ENCODE measurements around the gene G0S2.

G0S2 gene

GRCh38 chr1:209674957-209675564 lies at the start of gene G0S2:
TSS of gene G0S2 (plus strand) at chr1:209675412. CDS start at chr1:209675685, 273 bp downstream.
- ATAC-seq = peak; percentile 27 to 42

DNA sequence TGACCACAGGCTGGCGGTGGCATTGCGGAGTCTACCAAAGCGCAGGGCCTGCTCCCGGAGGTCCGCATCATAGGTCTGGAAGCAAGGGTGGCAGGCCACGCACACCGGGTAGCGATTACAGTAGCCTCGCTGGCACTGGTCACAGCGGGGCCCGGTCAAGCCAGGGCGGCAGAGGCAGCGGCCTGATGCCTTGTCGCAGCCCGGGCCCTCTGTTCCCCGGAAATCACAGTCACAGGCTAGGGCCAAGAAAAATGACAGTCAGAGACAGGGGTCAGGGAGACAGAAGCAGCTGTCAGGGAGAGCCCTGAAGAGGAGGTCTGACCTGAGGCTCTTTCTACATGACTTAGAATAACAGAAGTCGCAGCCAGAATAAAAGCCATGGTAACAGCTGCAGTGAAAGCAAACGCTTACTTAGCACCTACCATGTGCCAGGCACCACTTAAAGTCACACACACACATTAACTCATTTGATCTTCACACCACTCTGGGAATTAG lies 49.4 kb upstream of the G0S2 start:
- ATAC-seq = no peak

DNA sequence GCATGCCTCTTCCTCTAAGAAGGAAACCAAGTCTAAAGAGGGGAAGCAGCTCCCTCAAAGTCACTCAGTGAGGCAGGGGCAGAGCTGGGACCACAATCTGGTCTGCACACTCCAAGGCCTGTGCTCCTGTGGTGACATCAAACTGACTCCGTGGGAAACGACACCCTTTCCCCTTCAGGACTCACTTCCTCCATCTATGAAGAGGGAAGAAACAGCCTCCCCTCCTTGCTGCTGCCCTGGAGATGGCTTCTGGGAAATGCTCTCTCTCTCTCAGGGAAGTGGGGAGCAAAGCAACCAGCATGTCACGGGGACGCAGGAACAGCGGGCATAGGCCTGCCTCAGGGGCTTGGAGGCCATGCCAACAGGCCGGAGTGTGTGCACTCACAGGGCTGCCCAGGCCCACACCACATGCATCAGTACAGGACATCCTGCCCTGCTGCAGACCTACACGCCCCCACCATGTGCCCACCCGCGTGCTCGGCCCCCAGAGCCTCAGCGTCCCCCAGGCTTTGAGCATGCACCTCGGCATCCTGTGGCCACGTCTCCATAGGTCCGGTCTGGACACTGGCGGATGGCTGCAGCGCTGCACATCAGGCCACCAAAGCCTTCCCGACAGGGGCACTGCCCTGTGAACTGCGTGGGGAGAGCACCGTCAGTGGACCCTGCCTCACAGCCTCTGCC lies 48.7 kb upstream of the G0S2 start:
- ATAC-seq = no peak

GRCh38 chr1:209627027-209627731 lies 48.0 kb upstream of the G0S2 start:
- peak in 1 of 2 donors; percentile 18 for ATAC-seq

GRCh38 chr1:209627732-209628196 lies 47.4 kb upstream of the G0S2 start:
- peak; percentile 75 to 77 for ATAC-seq

DNA sequence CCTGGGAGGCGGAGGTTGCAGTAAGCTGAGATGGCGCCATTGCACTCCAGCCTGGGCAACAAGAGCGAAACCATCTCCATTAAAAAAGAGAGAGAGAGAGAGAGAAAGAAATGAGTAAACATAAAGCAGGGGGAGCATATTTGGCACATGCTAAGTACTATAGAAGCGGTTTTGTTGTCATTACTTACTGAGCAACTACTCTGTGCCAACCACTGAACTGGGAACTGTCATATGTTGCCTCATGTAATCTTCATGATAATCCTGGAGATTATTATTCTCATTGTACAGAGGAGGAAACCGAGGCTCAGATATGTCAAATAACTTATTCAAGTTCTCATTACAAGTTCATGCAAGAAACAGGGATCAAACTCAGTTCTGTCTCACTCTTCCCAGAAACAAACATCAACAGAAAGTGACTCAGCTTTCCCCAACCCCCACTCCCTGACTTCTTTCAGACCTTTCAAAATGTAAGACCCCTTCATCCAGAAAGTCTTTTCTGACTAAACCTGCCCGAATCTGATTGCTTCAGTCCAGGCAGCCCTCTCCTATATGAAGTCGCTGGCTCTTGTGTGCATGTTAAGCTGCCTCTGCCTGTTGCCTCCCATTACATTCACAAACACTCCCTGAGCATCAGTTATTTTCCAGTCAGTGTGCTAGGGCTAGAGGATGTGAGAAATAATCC lies 46.5 kb upstream of the G0S2 start:
- ATAC-seq = no peak

GRCh38 chr1:209629621-209630382 lies 45.4 kb upstream of the G0S2 start:
- no peak for ATAC-seq

- ATAC-seq = no peak
These were observed 44.6 kb upstream of the G0S2 start for GRCh38 chr1:209630383-209631225.

DNA sequence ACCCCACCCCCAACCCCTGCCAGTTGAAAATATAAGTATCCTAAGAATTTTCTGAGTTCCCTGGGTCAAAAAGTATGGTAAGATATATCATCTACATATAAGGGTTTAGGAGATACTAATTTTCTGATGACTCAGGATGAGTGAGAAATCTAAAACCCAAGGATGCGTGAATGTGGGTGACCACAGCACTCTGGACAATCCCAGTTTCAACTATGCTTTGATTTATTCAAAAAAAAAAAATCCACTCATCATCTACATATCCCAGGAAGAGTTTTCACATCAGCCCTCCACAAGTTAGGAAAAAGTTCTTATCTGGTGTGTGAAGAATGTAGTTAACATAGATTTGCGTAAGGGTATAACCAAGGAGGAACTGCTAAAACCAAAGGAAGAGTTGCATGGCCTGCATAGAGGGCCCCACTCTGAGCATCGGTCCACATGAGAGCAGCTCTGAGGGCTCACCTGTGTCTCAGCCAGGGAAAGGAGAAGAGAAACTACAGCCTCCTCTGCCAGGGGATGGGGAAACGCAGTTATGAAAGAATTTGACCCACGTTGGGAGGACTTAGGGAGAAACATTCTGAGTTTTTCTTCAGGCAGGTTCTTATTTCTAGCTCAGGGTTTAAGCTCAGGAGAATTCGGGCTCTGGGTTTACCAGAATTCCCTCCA lies 41.7 kb upstream of the G0S2 start:
- ATAC-seq = no peak

- ATAC-seq = no peak
These were observed 41.0 kb upstream of the G0S2 start for GRCh38 chr1:209634005-209634737.

DNA sequence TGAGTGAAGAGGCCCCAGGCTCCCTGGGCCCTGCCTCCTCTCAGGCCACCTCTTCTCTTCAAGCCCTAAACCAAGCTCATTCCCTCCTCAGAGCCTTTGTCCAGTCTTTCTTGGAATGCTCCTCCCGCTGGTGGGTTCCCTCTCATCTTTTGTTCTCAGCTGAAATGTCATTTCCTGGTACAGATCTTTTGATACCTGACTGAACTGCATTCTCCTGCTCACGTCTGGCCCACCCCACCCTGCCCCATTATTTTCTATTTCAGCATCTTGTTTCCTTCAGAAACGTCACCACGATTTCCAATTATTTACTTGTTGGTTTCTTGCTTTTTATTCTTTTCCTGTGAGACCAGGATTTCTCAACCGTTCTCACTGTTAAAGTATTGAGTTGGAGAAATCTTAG lies 39.4 kb upstream of the G0S2 start:
- no peak for ATAC-seq

DNA sequence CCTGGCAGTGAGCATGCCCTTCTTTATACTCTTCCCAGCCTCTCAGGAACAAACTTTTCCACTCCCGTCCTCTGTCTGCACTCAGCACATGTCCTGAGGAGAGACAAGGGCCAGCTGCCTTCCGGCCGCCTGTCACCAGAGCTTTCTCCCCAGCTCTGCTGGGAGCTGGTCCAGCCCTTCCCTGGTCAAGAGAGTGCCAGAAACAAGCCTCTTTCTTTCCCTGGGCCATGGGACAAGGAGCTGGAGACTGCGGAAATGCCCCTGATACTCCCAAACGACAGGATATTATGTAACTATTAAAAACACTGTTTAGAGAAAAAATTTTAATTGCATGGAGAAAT lies 33.4 kb upstream of the G0S2 start:
- no peak for ATAC-seq

DNA sequence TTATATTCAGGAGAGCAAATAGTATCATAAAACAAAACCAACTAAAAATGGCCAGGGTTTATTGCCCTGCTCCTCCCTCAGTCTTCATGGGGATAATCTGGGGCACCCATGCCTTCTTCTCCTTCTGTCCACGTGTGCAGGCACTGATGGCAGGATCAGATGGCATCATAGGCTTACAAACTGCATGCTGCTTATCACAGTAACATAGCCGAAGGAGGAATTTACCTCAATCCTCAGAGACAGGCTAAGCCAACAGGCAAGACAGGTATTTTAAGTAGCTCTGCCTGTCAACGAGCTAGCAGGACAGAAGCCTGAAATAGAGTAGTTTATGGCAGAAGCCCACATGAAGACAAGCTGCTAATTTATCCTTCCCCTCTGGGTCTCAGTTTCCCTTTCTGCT lies 32.4 kb upstream of the G0S2 start:
- ATAC-seq = no peak

DNA sequence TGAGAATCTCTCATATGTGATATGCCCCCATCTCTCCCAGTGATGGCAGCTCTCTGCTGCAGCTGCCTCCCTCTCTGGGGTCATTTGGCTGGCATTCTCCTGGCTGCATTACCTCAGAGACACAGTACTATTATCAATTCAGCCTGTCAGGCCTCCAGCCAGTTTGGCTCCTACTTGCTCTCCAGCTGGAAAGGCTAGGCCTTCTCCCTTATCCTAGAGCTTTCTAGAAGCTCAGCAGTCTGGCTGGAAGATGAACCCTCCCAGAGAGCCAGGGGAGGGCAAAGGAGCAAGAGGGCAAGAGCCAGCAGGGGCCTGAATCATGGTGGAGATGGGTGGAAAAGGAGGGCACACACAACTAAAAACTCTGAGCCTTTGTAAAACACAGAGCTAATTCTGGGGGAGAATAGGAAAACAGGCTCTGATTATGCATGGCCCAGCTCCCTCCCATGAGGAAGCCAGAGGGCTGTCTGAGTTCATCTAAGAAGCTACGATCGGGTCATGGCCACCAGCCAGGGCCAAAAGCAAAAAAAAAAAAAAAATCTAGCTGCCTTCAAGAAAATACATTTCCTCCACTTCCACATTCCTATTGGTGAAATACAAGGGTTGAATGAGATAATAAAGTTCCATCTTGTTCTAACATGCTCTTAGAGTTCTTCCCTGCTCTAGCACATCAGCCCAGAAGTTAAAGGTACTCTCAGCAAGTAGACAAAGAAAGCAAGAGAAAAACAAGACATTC lies 31.8 kb upstream of the G0S2 start:
- no peak for ATAC-seq

DNA sequence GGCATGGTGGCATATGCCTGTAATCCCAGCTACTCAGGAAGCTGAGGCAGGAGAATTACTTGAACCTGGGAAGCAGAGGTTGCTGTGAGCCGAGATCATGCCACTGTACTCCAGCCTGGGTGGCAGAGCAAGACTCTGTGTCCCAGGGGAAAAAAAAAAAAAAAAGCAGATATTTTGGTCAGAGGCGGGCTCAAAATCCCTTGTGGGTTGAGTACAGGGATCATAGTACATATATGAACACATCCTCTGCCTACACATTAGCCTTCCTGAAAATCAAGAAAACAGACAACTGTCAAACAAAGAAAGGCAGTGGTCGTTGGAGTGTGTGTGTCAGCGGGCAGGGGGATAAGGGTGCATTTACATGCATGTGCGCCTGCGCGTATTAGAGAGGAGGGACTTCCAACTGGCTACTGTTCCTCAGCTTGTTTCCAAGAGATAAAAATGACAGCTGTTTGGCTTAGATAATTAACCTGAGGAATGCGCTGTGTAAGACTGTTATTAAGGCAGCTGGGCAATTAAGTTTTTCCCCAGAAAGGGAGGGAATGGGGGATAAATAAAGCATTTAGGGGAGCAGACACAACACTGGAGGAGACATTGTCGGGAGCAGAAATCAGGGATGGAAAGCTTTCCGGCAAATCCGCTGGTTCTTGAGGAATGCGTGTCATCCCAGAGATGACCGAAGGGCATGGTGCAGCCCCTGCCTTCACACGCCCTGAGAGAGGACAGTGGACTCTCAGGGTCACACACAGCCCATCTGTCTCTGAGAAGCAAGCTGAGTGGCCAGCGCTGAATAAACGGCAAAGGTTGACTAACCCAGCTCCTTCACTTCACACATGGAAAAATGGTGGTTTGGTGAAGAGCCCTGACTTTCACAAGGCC lies 29.4 kb upstream of the G0S2 start:
- ATAC-seq = no peak

- ATAC-seq = no peak
These were observed 28.7 kb upstream of the G0S2 start for GRCh38 chr1:209646558-209646957.

DNA sequence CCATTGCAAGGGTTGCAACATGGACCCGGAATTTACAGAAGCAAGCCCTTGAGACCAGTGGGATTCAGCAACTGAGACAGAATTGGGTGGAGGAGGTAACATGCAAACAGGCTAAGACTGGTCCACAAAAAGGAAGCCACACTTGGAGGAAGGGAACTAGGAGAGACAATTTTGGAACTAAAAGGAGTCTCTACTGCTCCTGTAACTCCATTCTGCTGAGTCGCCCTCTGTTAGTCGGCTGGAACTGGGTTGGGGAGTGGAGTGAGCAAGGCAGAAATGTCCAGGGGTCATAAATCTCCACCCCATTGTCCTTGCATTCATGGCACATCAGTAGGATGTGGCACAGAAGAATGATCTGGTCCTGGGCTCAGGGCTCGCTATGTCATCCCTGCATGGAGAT lies 28.1 kb upstream of the G0S2 start:
- ATAC-seq = no peak

DNA sequence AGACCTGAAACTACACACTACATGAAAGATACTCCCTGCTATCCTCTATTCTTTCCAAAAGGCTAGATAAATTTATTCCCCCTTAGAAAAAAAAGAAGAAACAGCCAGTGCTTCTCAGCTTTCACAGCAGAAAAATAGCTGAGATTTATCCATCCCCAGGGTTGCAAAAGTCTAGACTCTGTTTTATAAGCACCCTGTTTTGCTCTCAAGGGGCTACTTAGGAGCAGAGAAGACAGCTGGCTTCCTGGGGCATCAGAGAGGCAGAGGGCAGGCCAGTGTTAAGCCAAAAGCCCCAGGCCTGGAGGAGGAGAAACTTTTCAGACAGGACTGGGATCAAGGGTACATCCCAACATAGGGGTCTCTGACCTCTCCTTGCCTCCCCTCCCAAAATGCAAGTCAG lies 26.9 kb upstream of the G0S2 start:
- no peak for ATAC-seq

Measured in activated CD4-positive, CD25-positive, alpha-beta regulatory T cell treated with anti-CD3 and anti-CD28 coated beads, Interleukin-2, amount 50 U/mL, for 24 hours (primary cell).